Myocyte (in vitro differentiated cells): ENCODE results near the gene FOXI3. TPM values are rescaled to one million over a fixed set of nuclear protein-coding genes. Genes with fewer than 3 reads are reported as not detected.
"Not testable (repeated sequence)": the region's sequence is repeated elsewhere in the genome, so short reads cannot be mapped to it uniquely, and the experiment has no call there.

Experiments used
- DNase-seq: peaks from one replicate; pipeline ENCODE4 v3.0.0-alpha.2; 2012; ENCODE audit warnings: low read depth
- total RNA-seq: library from RNA; depleted of rRNA; stranded (reverse); fragments of >200 nt; gene quantifications from 2 replicates; pipeline ENCODE4 v1.2.3, GENCODE V29; 2014

The FOXI3 gene
- total RNA-seq, 1 donor from 2014 or later, result not detected

- DNase-seq, result no peak
Measured at GRCh38 chr2:88442473-88442872, 10.0 kb downstream of the FOXI3 start.

- DNase-seq, result no peak
Measured at GRCh38 chr2:88442061-88442460, 10.4 kb downstream of the FOXI3 start.

GRCh38 chr2:88437010-88437409 is 15.5 kb downstream of the FOXI3 start:
- no peak for DNase-seq

GRCh38 chr2:88429929-88430328 is 22.6 kb downstream of the FOXI3 start:
- no peak for DNase-seq

DNA sequence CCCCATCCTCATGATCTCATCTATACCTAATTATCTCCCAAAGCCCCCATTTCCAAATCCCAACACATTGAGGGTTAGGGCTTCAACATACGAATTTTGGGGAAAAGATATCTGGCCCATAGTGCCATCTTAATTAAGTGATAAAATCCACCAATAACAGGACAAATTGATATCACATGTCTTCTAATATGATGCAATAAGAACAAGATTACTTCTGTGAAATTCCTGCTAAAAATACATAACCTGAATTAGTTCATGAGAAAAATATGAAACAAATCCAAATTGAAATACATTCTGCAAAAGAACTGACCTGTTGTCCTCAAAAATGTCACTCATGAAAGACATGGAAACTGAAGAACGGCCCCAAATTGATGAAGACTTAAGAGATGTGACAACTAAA is 28.8 kb downstream of the FOXI3 start:
- DNase-seq, result no peak

DNA sequence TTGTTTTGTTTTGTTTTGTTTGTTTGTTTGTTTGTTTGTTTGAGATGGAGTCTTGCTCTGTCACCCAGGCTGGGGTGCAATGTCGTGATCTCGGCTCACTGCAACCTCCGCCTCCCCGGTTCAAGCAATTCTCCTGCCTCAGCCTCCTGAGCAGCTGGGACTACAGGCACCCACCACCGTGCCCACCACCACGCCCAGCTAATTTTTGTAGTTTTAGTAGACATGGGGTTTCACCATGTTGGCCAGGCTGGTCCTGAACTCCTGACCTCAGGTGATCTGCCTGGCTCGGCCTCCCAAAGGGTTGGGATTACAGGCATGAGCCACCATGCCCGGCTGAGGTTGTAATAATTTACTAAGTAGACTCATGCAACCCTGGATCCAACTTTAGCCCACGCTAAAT is 33.4 kb downstream of the FOXI3 start:
- DNase-seq, result not testable (repeated sequence)

DNA sequence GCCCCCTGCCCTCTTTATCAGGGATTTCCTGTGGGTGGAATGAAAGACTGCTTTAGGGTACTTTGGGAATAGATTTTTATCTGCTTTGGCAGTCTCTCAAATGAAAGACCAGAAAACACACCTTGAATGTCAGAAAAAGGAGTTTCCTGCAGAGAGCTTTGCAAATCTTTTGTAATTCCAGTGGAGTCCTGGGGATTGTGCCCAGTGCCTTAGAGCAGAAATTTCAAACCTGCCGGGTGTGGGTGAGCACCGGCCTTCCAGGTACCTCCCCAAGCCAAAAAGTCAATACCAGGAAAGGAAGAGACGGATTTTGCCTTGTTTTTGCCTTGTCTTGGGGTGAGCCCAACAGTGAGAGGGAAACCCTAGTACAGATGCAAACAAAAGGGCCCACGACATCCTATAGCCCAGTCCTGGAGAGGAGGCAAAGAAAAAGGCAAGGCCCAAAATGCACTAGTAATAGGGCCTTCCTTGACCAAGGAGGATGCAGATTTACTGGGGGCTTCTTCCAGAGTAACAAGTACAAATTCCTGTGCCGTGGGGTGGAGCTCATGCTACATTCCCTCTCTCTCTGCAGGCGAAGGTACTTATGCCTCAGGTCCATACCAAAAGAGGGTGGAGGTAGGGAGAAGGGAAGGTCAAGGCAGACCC is 36.4 kb downstream of the FOXI3 start:
- DNase-seq, result no peak

- not testable (repeated sequence) for DNase-seq
Measured at GRCh38 chr2:88408870-88409269, 43.6 kb downstream of the FOXI3 start.

- DNase-seq, result no peak
Measured at GRCh38 chr2:88400037-88400767, 52.3 kb downstream of the FOXI3 start.

GRCh38 chr2:88398180-88398579 is 54.3 kb downstream of the FOXI3 start:
- no peak for DNase-seq

Other genes starting within 250 kb of the FOXI3 start
- 10.6 and 16.5 TPM in 2 replicates for gene EIF2AK3, start 174.8 kb upstream of the FOXI3 start, total RNA-seq
- 5.2 and 5.8 TPM in 2 replicates for gene RPIA, start 239.0 kb upstream of the FOXI3 start, total RNA-seq